ENCODE measurements around the gene SIRT3. TPM values are rescaled to one million over a fixed set of nuclear protein-coding genes. Genes with fewer than 3 reads are reported as not detected.
"Not testable (repeated sequence)": the region's sequence is repeated elsewhere in the genome, so short reads cannot be mapped to it uniquely, and the experiment has no call there.

The SIRT3 gene
- polyA plus RNA-seq, 3 donors = 23.6 to 27.6 (median 24.8) TPM

DNA sequence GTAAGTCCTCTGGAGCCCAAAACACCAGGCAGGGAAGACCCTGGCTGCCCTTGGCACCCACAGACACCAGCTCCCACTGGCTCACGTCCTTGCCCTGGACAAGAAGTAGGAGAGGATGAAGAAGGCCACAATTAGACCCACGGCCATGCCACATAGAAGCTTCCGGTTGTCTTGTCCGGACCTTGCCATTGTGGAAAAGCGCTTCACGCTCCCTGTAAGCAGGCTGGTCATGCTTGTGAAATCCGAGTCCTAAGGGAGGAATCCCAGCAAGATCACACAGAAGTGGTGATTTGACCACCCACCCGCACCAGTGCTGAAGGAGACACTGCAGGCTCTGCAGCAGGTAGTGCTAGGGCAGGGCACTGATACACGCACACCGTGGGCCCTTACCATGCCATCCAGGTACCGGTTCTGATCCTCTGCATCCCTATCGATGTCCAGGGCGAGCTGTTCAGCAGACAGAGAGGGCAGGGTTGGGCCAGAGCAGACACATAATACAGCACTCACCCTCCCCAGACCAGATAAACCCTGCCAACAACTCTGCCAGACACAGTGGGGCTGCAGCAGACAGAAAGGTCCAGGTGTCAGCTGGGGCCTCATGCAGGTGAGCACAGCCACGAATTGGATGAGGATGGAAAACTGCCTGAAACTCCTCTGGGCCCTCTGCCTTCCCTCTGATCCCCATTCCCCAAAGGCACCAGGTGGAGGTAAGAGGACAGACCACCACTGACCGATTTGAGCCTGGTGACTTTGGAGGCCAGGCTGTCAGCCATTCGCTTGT lies 30.7 kb downstream of the SIRT3 start:
- no peak for DNase-seq (ENCODE audit: low read depth in 3 of 3, low spot score in 2 of 3)

DNA sequence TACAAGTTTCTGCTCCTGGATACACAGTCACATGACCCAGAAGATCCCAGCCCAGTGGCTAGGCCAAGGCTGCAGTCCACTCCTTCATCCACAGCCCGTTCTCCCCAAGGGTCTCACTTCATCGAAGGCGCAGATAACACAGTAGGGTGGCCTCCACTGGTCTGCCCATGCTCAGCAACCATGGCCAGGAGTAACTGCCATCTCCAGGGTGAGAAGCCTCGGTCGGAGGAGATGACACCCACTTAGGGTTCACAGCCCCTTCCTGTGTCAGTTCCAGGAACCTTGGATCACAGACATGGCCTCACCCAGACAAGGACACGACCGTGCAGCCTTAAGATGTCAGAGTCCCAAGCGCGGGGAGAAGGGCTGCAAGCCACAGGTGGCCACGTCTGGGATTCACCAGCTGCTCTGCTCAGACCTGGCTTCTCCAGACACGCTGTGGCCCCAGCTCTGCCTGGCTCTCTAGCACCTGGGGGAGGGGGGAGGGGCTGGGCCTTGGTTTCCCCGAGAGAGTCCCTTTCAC lies 31.5 kb downstream of the SIRT3 start:
- no peak for DNase-seq (ENCODE audit: low read depth in 3 of 3, low spot score in 2 of 3)

- no peak for DNase-seq (ENCODE audit: low read depth in 3 of 3, low spot score in 2 of 3)
These were observed 32.1 kb downstream of the SIRT3 start for GRCh38 chr11:203945-204586.

DNA sequence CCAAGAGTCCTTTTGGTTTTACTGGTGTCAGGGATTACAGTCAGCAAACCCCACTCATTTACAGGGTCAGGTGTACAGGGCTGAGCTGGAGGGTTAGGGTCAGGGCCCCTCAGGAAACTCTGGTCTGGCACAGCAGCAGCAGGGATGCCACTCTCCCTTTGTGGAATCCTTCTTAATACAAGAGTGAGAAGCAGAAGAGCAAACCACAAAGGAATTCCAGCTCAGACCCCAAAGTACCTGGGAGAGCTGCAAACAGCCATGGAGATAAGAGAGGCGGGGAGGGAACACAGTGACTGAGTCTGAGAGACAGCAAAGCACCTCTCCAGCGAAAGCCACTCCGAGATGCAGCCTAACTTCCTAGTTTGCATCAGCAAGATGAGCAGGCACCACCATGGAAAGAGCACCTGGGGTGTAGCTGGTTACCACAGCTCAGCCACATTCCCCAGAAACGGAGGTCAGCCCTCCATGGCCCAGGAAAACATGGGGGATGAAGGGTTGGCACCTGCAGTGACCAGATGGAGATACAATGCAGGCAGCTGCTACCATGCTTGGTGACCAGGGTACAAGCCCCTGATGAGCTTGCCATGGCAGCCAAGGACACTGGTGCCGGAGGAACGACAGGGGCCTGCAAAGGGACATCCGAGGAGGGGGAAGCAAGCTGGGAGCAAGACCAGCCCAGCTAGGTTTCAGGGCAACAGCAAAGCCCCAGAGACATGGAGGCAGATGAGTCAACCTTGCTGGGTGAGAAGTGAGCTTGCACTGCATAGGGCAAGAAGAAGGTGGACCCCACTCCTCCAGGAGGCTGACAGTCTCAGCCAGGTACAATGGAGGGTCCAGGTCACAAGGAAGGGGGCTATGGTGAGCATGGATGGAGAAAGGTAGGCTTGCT lies 32.8 kb downstream of the SIRT3 start:
- DNase-seq (ENCODE audit: low read depth in 3 of 3, low spot score in 2 of 3) = no peak

DNA sequence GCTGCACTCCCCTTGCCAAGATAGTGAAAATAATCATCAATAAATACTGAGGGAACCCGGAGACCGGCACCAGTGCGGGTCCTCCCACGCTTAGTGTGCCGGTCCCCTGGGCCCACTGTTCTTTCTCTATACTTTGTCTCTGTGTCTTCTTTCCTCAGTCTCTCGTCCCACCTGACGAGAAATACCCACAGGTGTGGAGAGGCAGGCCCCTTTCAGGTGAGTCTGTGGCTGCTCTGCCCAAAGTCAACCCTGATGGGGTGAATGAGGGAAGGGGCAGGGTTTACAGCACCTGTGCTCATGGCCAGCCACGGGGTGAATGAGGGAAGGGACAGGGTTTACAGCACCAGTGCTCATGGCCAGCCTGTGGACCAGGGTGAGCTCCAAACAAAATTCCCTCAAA lies 33.7 kb downstream of the SIRT3 start:
- DNase-seq (ENCODE audit: low read depth in 3 of 3, low spot score in 2 of 3) = no peak

GRCh38 chr11:201966-202365 lies 34.2 kb downstream of the SIRT3 start:
- no peak for DNase-seq (ENCODE audit: low read depth in 3 of 3, low spot score in 2 of 3)

GRCh38 chr11:200224-201003 lies 35.7 kb downstream of the SIRT3 start:
- no peak for DNase-seq (ENCODE audit: low read depth in 3 of 3, low spot score in 2 of 3)

GRCh38 chr11:199782-200181 lies 36.4 kb downstream of the SIRT3 start:
- DNase-seq (ENCODE audit: low read depth in 3 of 3, low spot score in 2 of 3) = no peak

GRCh38 chr11:199004-199581 lies 37.0 kb downstream of the SIRT3 start:
- no peak for DNase-seq (ENCODE audit: low read depth in 3 of 3, low spot score in 2 of 3)

- DNase-seq (ENCODE audit: low read depth in 3 of 3, low spot score in 2 of 3) = no peak
These were observed 37.8 kb downstream of the SIRT3 start for GRCh38 chr11:198236-198806.

DNA sequence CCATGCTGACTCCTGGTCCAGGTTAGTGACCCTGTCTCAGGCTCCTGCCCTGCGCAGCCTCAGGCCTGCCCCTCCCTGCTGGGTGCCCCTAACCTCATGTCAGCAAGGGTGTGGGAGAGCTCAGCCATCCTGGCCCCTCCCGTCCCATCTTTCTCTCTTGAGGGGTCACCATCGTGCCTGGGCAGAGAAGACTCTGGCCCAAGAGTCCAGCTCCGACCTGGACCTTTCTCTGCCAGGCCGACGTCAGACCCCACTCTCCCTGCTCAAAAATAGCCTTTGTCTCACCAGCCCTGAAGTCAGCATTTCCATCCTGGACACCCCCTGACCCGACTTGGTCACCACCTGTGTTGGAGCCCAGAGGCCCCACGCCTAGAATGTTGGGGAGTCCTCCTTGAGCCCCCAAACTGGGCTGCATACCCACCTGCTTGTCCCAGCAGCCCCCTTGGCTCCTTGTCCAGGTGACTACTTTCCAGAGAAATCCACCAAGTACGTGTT lies 38.4 kb downstream of the SIRT3 start:
- no peak for DNase-seq (ENCODE audit: low read depth in 3 of 3, low spot score in 2 of 3)

DNA sequence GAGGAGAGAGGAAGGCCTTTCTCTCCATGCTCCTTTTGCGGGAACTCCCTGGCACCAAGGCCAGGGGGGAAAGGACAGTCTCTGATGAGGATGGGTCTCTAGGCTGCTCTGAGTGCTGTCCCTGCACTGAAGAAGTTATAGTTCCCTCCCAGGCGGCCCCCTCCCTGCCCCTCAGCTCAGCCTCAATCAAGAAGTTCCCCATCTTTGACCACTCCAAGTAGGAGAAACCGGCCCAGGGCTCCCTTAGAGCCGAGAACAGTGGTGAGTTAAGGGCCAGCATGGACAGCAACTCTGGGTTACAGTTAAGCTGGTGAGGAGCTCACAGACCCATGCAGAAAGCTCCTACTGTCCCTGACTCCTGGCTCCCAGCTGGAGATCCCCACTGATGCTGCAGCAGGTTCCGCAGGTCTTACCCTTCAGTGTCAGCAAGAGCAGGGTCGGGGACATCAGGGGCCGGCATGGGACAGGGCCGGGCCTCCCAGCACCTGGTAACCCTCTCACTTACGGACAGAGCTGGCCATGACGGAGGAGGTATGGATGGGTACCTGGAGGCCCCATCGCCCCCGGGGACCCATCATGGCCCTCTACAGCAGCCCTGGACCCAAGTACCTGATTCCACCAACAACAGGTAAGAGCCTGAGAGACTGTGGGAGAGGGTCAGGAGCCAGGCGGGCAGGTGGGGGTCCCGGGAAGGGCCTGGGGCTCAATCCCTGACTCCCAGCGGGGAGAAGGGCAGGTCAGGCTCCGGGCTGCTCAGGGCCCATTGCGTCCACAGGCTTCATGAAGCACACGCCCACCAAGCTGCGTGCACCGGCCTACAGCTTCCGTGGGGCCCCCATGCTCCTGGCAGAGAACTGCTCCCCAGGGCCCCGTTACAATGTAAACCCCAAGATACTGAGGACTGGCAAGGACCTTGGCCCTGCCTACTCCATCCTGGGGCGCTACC lies 39.1 kb downstream of the SIRT3 start:
- DNase-seq (ENCODE audit: low read depth in 3 of 3, low spot score in 2 of 3) = no peak

DNA sequence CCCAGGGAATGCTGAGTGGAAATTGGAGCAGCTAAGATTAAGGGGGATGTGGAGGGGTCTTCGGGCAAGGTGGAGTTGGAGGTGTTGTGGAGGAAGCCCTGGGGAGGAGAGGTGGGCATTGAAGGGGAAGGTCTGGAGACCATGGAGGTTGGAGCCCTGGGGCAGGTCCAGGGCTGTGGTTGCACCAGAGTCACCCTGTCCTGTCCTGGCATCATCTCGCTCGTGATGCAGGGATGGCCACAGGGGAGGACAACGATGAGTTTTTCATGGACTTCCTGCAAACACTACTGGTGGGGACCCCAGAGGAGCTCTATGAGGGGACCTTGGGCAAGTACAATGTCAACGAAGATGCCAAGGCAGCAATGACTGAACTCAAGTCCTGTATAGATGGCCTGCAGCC lies 42.7 kb downstream of the SIRT3 start:
- DNase-seq (ENCODE audit: low read depth in 3 of 3, low spot score in 2 of 3) = not testable (repeated sequence)

DNA sequence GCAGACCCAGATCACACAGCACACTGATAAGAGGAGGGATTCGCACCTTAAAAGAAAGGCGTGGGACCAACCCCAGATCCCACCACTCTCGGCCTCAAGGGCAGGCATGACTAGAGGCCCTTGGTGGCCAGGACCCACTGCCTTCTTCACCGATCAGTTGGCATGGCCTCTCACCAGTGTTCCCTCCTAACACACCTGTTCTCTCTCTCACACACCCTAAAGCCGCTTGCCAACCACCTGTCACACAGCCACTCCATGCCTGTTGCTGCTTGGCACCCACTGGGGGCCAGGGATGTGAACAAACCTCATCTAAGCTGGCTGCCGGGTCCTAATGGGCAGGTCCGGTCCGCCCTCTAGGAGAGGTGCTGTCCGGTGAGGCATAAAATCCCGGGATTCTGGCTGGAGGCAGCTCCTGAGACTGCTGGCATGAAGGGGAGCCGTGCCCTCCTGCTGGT lies 43.4 kb downstream of the SIRT3 start, which contains the start of gene SCGB1C1:
Gene SCGB1C1 (plus strand): TSS at position 405 of the 455 bp plus-strand sequence. CDS start 22 bp downstream, at position 427.
- DNase-seq (ENCODE audit: low read depth in 3 of 3, low spot score in 2 of 3) = not testable (repeated sequence)

GRCh38 chr11:191490-192478 lies 44.4 kb downstream of the SIRT3 start:
- not testable (repeated sequence) for DNase-seq (ENCODE audit: low read depth in 3 of 3, low spot score in 2 of 3)

DNA sequence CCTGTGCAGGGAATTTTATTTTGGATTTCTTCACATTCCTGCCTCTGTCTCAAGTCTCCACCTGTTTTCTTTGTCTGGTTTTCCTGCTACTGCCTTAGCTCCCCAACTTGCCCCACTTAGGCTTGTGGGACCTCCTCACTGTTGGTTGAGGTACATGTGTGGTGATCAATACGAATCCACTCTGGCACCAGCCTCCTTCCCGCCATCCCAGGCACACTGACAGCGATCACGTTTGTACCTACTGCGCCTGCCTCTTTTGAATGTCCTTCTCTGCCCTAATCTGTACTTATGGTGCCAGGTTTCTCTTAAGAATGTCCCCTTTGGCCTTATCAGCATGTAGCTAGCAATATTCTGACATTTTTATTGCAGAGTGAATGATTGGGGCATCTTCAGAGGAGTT lies 45.6 kb downstream of the SIRT3 start:
- not testable (repeated sequence) for DNase-seq (ENCODE audit: low read depth in 3 of 3, low spot score in 2 of 3)

- DNase-seq (ENCODE audit: low read depth in 3 of 3, low spot score in 2 of 3) = not testable (repeated sequence)
These were observed 46.3 kb downstream of the SIRT3 start for GRCh38 chr11:189843-190311.
